ENCODE data around the gene CACNA2D3.
"Not testable (repeated sequence)": the region's sequence is repeated elsewhere in the genome, so short reads cannot be mapped to it uniquely, and the experiment has no call there.

CACNA2D3 gene

DNA sequence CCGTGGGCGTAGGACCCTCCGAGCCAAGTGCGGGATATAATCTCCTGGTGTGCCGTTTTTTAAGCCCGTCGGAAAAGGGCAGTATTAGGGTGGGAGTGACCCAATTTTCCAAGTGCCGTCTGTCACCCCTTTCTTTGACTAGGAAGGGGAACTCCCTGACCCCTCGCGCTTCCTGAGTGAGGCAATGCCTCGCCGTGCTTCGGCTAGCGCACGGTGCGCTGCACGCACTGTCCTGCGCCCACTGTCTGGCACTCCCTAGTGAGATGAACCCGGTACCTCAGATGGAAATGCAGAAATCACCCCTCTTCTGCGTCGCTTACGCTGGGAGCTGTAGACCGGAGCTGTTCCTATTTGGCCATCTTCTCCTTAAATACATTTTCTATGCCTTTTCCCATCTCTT, 342.2 kb downstream of the CACNA2D3 start:
- DNase-seq (ENCODE audit: low read depth) = not testable (repeated sequence)

DNA sequence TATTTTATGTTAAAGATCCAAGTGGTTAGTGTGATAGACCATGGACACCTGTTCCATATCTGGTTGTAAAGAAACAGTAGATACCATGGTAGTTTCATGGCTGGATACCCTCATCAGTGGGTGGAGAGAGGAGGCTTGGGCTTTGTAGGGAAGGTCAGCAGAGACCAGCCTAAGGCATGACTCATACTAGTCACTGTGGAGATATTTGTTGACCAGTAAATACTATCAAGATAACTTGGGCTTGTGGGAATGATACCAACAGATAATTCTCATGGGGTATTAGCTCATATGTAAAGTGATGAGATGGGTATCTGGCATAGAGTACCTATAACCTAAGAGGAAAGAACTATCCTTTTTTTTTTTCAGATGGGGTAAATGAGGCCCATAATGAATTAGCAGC, 354.5 kb downstream of the CACNA2D3 start:
- no peak for DNase-seq (ENCODE audit: low read depth)

DNA sequence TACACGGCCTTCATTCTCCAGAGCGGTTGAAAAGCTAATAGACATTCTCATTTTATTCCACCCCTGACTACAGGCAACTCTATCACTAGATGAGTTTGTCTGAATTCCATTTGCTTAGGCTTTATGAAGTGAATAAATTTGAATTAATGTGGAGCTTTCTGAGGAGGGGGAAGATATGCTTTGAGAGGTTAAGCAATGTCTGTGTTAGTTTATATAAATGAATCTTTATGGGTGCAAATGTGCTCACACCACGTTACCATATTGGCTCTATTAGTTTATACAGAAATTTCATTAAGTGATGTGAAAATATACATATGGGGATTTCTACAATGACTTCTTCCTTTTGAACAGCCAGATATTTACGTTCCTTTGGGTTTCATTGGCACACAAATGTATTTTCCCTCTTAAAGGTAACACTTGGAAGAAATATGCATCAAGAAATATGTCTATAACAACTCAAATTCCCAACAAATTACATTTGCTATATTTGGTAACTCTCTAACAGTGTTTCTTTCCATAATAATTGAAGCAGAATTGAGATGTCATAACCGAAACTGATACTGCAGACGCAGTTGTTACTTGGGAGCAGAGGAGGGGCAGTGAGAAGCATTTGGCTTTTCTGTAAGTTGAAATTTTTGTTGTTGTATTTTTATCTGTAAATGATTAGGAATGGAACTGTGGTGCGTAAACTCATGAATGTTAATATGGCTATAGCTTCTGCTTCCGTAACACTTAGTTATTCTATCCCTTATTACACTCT, 359.4 kb downstream of the CACNA2D3 start:
- DNase-seq (ENCODE audit: low read depth) = no peak

DNA sequence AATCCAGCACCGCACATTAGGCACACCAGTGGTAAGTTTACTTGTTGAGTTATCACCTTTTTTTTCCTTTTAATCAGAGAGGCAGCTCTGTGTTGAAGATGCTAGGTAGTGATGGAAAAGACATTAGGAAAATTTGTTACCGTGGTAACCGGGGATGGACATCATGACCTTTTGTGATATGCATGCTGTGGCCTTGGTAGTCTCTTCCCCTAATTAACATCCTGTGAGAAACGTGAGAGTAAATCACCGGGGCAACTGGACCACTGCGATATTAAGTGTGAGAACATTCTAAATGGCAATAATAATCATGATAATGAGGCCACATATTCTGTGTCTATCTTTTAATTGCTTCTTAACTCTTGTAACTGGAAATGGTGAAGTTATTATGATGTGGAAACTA, 362.0 kb downstream of the CACNA2D3 start:
- no peak for DNase-seq (ENCODE audit: low read depth)

DNA sequence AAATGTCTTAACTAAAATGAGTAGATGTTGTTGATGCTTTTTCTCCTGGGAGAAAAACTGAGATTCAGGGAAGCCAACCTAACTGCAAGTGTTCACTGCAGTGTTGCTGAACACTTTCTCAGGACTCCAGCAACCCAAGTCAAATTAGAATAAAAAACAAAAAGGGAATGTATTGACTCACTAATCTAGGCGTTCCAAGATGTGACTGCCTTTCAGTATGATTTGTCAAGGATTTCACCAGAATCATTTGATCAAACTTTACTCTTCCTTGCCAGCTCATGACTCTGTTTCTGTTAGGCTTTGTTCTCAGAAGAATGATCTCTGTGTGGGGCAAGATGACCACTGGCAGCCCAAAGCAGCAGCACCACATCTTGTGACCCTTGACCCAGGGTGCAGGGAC, 364.0 kb downstream of the CACNA2D3 start:
- no peak for DNase-seq (ENCODE audit: low read depth)

DNA sequence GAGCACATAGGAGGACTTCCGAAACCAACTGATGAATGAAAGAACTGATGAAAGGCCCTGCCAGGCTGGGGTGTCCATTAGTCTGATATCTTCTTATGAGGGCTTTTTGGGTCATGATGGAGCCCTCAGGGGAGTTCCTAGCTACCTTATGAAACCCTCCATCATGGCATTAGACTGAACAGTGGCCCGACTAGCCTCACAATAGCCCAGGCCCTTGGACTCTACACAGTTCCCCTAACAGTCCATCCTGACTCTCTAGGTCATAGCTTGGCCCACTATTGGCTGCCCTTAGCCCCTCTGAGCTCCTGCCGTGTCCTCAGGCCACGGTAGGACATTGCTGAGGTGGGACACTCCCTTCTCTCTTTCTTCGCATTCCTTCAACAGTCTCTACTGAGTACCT, 365.9 kb downstream of the CACNA2D3 start:
- DNase-seq (ENCODE audit: low read depth) = no peak

DNA sequence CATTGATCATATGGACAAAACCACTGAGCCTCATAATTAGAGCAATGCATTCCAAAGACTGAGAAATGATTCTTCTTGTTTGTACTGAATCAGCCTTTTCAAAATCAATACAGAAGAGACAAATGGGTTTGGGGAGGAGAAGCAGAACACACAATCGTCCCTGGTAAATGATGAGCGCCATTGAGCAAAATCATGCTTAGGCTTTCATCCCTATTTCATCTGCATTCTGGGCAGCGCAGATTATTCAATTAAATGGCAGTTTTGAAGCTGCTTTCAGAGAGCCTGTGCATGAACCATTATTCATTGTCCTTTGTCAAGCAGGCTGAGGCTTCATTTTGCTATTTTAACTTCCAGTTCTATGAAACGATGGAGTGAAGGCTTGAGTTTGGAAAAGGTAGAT, 371.9 kb downstream of the CACNA2D3 start:
- DNase-seq (ENCODE audit: low read depth) = no peak

DNA sequence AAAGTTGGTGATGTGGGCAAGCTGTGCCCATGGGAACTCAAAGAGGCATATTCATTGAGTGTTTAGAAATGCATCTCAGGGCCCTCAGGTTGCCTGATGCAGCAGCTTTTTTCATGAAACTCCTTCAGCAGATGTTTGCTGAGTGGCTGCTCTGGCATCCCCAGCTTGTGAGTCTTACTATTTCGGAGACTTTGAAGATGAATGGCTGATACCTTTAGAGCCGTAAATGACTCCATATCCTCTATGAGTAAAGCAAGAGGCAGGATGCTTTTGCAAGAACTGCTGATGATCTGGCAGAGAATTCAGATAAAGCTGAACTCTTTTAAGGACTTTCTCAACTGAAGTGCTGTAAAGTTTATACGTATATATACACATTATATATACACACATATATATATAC, 384.3 kb downstream of the CACNA2D3 start:
- no peak for DNase-seq (ENCODE audit: low read depth)

DNA sequence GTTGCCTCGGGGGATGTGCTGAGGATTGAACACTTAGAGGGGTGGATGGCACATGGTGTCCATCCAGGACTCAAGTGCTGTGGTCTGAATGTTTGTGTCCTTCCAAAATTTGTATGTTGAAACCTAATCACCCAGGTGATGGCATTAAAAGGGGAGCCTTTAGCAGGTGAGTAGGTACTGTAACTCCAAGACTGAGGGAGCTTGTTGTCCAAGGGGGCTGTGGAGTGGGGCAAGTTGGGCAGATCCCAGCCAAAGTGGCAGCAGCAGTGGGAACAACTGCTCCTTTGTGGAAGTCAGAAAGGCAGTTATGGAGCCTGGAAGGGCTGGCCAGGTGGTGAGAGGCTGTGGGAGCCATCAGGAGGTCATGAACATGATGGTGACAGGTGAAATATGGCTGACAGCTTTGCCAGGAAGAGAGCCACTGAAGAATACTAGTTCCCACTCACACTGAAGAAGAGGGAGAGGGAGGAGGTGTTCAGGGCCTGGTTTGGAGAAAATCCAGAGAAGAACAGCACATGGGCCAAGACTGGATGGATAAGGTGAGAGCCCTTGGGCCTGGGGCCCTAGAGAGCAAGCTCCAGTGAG, 385.6 kb downstream of the CACNA2D3 start:
- DNase-seq (ENCODE audit: low read depth) = no peak

DNA sequence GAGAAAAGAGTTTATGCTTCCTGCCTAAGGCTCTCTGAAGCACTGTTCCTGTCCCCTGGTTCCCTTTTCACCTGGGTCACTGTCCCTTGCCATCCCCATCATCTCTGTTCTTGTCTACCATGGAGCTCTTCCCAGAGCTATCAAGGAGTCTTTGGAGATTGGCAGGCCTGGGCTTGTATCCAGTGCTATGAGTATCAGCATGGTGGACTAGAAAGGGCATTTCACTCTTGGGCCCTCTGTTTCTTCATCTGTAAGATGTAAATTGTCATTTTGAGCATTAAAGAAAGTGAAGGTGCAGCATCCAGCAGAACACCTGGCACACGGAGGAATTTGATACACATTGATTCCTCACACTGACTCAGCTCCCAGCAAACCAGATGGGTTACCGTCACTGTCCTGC, 388.2 kb downstream of the CACNA2D3 start:
- no peak for DNase-seq (ENCODE audit: low read depth)

DNA sequence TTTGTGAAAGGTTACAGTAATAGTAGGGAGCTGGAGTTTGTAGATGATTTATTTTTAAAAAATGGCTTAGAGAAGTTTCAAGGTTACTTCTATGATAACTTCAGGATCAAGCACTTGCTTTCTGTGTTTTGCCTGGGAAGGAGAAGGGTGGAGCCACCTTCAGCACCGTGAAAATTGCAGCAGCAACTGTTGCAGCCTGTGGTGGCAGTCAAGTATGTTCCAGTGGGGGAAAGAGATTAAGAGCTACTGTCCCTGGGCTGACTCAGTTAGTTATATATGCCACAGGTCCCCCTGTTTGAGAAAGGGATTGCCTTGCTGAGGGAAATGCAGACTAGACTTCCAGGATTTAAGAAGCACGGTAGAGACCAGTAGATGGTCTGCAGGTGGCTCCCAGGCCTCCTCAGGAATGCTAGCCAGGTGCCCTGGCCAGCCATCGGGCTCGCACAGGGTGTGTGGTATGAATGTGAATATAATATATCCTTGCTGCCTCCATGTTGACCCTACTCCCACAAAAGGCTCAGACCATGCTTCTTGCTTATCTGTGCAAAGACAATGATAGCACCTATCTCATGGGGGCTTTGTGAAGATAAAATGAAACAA, 389.5 kb downstream of the CACNA2D3 start:
- DNase-seq (ENCODE audit: low read depth) = no peak

DNA sequence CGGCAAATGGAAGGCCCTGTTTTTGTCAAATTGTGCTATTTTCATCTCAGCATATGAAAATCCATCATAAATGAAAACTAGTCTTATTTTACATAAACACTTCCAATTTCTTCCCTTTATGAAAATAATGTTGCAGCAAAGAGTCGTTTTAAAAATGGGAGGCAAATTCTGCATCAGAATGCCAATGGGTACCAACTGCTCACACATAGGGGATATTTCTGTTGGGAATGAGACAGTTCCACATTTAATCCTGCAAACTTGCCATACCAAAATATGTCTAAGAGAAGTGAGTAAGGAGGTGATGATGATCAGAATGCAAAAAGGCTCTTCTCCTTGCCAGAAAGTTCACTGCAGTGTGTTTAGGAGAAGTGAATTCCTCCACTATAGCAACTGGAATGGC, 391.7 kb downstream of the CACNA2D3 start:
- DNase-seq (ENCODE audit: low read depth) = no peak

DNA sequence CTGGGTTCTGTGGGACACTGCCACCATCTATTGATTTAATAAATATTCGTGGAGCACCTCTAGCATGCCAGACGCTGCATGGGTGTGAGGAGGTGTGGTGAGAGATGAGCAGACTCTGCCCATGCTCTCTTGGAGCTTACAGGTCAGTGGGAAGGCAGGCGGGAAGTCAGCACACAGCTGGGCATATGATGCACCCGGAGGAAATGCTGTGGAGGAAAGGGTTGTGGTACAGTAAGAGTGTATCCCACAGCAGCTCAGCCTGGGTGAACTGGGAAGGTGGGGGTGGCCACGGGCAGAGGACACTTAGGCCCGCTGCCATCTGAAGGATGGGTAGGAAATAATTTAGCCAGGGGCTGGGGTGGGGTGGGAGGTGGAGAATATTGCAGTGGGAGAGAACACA, 392.1 kb downstream of the CACNA2D3 start:
- DNase-seq (ENCODE audit: low read depth) = no peak

DNA sequence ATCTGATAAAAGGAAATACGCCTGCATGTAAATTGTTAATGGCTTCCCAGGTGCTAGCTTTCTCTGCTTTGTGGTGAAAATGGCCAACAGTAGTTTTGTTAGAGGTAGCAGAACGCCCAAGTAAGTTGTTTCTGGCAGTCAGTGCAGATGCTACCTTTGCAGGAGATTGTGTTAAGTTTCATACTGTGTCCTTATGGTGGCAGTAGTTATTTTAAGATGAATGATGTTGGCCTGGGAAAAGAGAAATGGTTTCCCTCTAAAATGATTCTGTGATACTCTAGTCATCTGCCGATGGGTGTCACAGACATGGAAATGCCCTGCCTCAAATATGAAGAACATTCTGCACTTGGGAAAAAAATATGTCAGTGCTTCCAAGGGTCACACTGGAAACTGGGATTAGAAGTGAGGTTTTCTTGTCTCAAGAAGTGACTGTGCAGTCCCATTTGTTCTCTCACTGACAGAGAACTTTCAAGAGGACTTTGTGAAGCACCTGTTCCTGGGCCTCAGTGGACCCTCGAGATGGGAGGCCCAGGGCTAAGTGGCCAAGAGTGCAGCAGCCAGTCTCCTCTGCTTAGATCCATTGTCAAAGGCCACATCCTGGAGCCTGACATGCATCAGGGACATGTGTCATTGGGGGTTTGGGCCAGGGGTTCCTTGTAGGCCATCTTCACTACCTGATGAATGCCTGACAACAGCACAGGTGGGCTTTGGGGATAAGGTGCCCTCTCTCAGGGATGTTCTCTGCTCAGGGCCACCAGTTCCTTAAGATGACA, 393.3 kb downstream of the CACNA2D3 start:
- no peak for DNase-seq (ENCODE audit: low read depth)

DNA sequence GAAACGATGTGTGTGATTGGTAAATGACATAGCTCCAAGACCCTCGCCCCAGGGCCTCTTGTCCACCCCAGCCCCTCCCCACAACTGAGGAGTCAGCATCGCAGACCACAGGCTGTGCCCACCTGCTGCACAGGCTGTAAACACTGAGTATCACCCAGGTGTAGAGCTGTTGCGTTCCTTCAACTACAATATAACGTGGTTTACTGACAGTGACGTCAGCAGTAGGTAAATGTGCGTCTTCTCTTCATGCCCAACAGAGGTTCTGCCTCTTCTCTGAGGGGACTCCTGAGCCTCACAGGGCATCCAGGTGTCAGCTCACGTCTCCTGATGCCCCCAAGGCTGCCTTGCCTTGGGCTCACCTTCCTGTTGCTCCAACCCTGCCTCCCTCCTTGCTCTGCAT, 395.1 kb downstream of the CACNA2D3 start:
- no peak for DNase-seq (ENCODE audit: low read depth)

DNA sequence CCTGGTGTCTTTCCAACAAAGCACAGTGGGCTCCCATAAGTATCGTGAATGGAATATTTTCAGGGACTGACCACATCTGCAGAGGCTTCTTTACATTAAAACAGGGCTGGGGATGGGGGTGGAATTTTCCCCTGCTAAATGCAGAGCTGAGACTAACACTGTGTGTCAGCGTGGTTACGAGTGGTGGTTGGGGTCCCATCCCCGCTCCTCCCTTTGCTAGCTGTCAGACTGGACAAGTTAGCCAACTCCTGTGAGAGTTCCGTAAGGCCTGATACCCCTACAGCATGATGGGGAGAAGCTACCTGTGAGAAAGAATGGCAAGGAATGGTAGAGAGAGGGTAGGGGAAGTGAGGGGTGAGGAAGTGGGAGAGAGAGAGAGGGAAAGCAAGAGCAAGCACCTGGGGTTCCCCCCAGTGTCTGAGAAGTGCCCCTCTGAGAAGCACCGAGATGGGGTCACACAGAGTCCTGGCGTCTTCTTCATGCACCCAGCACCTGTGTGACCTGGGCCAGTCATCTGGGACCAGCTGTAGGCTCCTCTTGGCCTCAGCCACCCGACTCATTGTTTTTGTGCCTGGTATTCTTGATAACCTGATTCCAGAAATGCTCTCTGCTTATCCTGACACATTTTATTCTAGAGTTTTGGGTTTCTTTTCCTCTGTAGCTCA, 395.8 kb downstream of the CACNA2D3 start:
- no peak for DNase-seq (ENCODE audit: low read depth)

DNA sequence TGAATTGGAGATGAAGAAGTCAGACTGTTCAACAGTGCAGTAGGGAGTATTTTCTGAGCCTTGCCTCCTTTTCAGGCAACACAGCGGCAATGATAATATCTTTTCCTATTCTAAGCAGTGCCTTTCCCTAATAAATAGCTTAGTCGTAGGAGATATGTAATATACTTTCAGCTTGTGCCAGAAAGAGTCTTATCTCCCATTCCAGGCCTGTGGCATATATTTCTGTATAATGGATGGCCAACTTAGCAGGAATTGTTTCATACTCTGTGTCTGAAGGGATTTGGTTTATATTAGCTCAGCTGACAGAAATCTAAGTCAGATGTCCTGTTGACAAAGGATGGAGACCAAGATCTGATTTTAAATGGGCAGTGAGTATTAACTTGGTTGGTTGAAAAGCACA, 397.1 kb downstream of the CACNA2D3 start:
- DNase-seq (ENCODE audit: low read depth) = no peak

DNA sequence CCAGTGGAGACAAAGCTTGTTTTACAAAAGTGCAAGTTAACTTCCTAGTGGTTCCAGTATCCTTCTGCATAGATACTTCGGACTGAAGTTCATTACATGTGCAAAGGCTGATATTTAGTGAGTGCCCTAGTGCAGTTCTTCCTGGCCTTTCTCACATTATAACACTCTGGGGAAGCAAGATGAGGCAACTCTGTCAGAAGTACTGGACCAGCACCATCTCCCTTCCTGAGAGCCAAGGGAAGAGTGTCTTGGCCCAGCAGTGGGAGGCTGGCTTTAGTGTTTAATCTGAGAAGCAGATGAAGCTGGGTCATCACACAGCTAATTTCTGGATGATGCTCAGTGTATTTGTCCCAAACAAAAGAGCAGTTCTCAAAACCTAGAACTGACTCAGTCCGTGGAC, 397.7 kb downstream of the CACNA2D3 start:
- no peak for DNase-seq (ENCODE audit: low read depth)

DNA sequence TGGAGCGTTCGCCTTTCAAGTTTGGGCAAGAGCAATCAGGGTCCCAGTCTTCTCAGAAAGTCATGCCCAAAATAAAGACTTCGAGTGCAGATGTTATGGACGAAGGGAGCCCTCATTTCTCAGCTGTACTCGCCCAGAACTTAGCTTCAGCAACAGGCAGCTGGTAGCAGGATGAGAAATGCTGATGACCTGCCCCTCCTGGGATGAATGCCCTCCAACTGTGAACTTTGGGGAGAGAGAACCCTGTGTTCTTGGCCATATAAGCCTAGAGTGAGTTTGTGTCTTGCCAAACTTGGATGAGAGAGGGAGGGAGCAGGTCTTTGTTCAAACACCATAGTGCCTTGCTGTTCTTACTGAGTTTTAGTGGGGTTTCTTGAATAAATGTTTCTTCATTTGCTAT, 405.2 kb downstream of the CACNA2D3 start:
- DNase-seq (ENCODE audit: low read depth) = no peak

DNA sequence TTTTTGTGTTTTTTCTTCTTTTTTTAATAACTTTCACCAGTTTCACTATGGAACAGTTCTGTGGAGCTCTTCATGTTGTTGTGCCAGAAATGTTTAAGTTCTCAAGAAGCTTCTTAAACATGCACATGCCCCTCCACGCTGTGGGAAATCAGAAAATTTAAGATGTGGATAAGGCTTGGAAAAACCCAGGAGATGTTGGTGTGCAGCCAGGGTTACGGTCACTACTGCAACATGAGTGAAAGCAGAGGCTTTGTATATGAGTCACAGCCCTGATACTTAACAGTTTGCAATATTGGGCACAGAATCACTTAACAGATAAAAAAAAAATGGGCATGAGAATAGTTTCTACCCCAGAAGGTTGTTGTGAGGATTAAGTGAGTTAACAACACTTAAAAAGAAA, 405.6 kb downstream of the CACNA2D3 start:
- DNase-seq (ENCODE audit: low read depth) = no peak

DNA sequence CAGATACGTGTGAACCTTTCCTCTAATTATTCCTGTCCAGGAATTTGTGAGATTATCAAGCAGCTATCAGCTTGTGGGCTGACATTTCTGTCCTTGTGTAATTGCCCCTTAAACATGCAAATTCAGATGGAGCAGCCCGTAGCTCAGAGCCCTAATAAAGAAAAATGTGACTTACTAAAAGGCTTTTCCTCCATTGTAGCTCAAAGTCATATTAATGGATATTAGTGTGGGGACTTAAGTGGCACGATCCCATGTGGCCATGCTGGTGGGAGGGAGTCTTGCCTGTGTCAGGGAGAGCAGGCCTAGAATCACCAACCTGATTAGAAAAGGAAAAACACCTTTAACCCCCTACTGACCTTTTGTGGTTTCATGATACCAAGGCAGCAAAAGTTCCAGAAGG, 406.3 kb downstream of the CACNA2D3 start:
- DNase-seq (ENCODE audit: low read depth) = no peak

DNA sequence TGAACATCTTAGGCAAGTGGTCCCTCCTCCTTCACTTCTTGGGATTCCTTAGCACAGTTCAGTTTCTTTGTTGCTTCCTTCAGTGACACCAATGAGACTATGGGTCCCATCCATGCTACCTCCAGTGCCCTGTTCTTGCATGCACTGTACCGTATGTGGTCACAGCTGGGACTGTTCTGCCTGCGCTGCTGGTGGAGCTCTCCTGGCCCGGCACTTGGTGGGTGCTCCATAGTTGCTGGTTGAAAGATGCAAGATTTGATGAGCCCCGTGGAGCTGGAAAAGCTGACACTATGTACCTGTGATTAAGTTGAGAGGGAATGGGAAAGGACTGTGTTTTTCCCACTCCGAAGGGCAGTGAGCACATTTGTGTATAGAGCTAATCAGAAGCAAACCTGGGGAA, 407.7 kb downstream of the CACNA2D3 start:
- DNase-seq (ENCODE audit: low read depth) = no peak
